Fibroblast of lung (primary cell): ENCODE data around the gene EFCAB7. TPM values are rescaled to one million over a fixed set of nuclear protein-coding genes. Genes with fewer than 3 reads are reported as not detected.

Experiments
- DNase-seq, 2 donors: peaks; one replicate each; pipeline versions ENCODE4 v3.0.0 to v3.0.0-alpha.2; 2010; ENCODE audit warnings: low read depth in 2 of 2
- H2AFZ ChIP-seq: 2 replicates; pipeline ENCODE4 v1.5.1; 2012; ENCODE audit warnings: low read length, control low read depth, inconsistent platforms
- H3K27ac ChIP-seq: 2 replicates; pipeline ENCODE4 v1.5.1; 2011; ENCODE audit warnings: low read length, control low read depth; ENCODE audit not compliant: insufficient read depth
- H3K27me3 ChIP-seq: 2 replicates; pipeline ENCODE4 v1.5.1; 2011; ENCODE audit warnings: mild to moderate bottlenecking, low read length; ENCODE audit not compliant: control insufficient read depth, insufficient read depth
- H3K36me3 ChIP-seq: 2 replicates; pipeline ENCODE4 v1.5.1; 2011; ENCODE audit warnings: low read length; ENCODE audit not compliant: control insufficient read depth, insufficient read depth
- H3K4me1 ChIP-seq: 2 replicates; pipeline ENCODE4 v1.5.1; 2011; ENCODE audit warnings: low read length; ENCODE audit not compliant: control insufficient read depth, insufficient read depth; ENCODE audit errors: extremely low read depth
- H3K4me2 ChIP-seq: 2 replicates; pipeline ENCODE4 v1.5.1; 2011; ENCODE audit warnings: low read length, control low read depth; ENCODE audit not compliant: insufficient read depth; ENCODE audit errors: extremely low read depth
- H3K4me3 ChIP-seq, 4 experiments: fragments of 200-600 bp in 1 of 4; sonication (generic) in 1 of 4; replicated peaks in 1 of 4; 2 replicates each; pipeline ENCODE4 v1.5.1; 2011 to 2016; ENCODE audit warnings: low read length in 4 of 4, low read depth in 3 of 4, mild to moderate bottlenecking in 3 of 4, control low read depth in 2 of 4, inconsistent platforms in 1 of 4, mixed read lengths in 1 of 4; ENCODE audit not compliant: insufficient read depth in 1 of 4; ENCODE audit errors: control extremely low read depth in 1 of 4
- H3K79me2 ChIP-seq: 2 replicates; pipeline ENCODE4 v1.5.1; 2012; ENCODE audit warnings: mild to moderate bottlenecking, low read length, inconsistent platforms; ENCODE audit not compliant: control insufficient read depth, insufficient read depth
- H3K9ac ChIP-seq: 2 replicates; pipeline ENCODE4 v1.5.1; 2011; ENCODE audit warnings: mild to moderate bottlenecking, low read length, control low read depth; ENCODE audit not compliant: insufficient read depth
- H3K9me3 ChIP-seq: 2 replicates; pipeline ENCODE4 v1.5.1; 2012; ENCODE audit warnings: low read depth, low read length; ENCODE audit not compliant: control insufficient read depth, insufficient read depth
- H4K20me1 ChIP-seq: 2 replicates; pipeline ENCODE4 v1.5.1; 2011; ENCODE audit warnings: low read length; ENCODE audit not compliant: control insufficient read depth, insufficient read depth; ENCODE audit errors: extremely low read depth
- EZH2 ChIP-seq: IDR thresholded peaks from 2 replicates; pipeline ENCODE4 v1.5.1; 2012; ENCODE audit warnings: low read length, control low read depth, mild to moderate bottlenecking; ENCODE audit errors: missing control alignments
- polyA plus RNA-seq, 2 donors: library from polyadenylated mRNA; depleted of rRNA in 1 of 2; stranded (reverse) in 1 of 2; unstranded in 1 of 2; fragments of >200 nt; gene quantifications; 2 replicates each; pipeline ENCODE4 v1.2.1, GENCODE V29; 2011 to 2012; ENCODE audit warnings: missing spikeins in 1 of 2
- total RNA-seq: library from RNA; depleted of rRNA; stranded (reverse); fragments of >200 nt; gene quantifications from 2 replicates; pipeline ENCODE4 v1.2.1, GENCODE V29; 2014
- TF ChIP-seq, protein P1 (sequence below), 2 donors: IDR thresholded peaks in 1 of 2; conservative IDR thresholded peaks in 1 of 2; 1 replicate in 1 of 2; 2 replicates in 1 of 2; pipeline ENCODE4 v1.5.1; 2011 to 2012; ENCODE audit warnings: low read length in 2 of 2, control low read depth in 1 of 2, inconsistent platforms in 1 of 2, low read depth in 1 of 2, mild to moderate bottlenecking in 1 of 2

The EFCAB7 gene
- total and polyA plus RNA-seq, 2 donors (not counting 1 experiment from before 2014, with no cell fraction given), result 4.3 to 9.1 TPM

DNA sequence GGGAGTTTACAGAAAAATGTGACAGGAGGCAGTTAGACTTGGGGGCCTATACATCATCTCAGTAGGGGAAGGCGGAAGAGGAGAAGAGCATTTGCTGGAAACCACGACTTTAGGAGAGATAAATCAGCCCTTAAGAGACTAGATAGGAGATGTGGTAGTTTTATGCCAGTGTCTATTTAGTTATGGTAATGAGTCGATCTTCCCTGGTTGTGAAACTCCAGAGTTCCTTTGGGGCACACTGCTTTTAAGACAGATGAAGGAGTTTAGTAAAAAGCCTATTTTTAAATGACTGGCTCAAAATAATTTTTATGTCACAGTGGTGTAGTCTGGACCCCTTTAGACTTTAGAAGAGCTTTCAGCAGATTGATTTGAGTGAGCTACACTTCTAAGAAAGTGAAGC lies 77.7 kb downstream of the EFCAB7 start:
- H3K79me2 ChIP-seq, result no peaks in the 10 kb centered on the region
- no peaks in the 10 kb centered on the region for H3K27me3 ChIP-seq
- H3K4me1 ChIP-seq, result no peaks in the 10 kb centered on the region
- no peak overlapping the region for H3K4me3 ChIP-seq
- no peaks in the 10 kb centered on the region for H3K36me3 ChIP-seq
- H4K20me1 ChIP-seq, result no peaks in the 10 kb centered on the region
- no peaks in the 10 kb centered on the region for H3K9me3 ChIP-seq
- no peak overlapping the region for H3K9ac ChIP-seq
- H3K4me2 ChIP-seq, result no peak overlapping the region
- TF ChIP-seq, protein P1, sequence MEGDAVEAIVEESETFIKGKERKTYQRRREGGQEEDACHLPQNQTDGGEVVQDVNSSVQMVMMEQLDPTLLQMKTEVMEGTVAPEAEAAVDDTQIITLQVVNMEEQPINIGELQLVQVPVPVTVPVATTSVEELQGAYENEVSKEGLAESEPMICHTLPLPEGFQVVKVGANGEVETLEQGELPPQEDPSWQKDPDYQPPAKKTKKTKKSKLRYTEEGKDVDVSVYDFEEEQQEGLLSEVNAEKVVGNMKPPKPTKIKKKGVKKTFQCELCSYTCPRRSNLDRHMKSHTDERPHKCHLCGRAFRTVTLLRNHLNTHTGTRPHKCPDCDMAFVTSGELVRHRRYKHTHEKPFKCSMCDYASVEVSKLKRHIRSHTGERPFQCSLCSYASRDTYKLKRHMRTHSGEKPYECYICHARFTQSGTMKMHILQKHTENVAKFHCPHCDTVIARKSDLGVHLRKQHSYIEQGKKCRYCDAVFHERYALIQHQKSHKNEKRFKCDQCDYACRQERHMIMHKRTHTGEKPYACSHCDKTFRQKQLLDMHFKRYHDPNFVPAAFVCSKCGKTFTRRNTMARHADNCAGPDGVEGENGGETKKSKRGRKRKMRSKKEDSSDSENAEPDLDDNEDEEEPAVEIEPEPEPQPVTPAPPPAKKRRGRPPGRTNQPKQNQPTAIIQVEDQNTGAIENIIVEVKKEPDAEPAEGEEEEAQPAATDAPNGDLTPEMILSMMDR (conservative IDR thresholded peaks at IDR 0.05 in 1 of 2, IDR thresholded peaks at IDR 0.05 in 1 of 2; ENCODE audit: low read depth in 1 of 2, low read length in 2 of 2), result no peak
- TF ChIP-seq EZH2, result no peak
- no peak overlapping the region for H2AFZ ChIP-seq
- H3K27ac ChIP-seq, result no peak overlapping the region
- DNase-seq, result no peak

DNA sequence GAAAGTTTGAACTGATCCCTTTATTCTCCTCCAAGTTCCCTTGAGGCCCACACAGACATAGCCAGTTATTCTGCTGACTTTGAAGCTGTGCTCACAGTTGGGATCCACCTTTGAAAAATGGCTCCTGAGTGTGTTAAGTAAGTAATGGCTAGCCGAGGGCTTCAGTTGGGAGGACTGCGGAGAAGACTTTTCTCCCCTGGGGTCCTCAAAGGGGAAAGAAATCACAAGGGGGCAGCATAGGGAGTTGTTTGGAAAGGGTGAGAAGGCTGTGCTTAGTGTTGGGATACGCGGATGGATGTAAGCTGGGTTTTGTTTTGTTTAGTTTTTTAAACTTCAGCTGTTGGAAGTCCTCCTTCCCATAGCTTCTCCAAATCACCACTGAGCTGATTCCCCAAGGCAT lies 78.1 kb downstream of the EFCAB7 start:
- H3K4me2 ChIP-seq, result no peak overlapping the region
- H3K4me3 ChIP-seq, result no peak overlapping the region
- H3K9me3 ChIP-seq, result no peaks in the 10 kb centered on the region
- TF ChIP-seq EZH2, result no peak
- TF ChIP-seq, protein P1 (conservative IDR thresholded peaks at IDR 0.05 in 1 of 2, IDR thresholded peaks at IDR 0.05 in 1 of 2; ENCODE audit: low read depth in 1 of 2, low read length in 2 of 2), result no peak
- no peak overlapping the region for H3K27ac ChIP-seq
- no peaks in the 10 kb centered on the region for H3K36me3 ChIP-seq
- no peak overlapping the region for H2AFZ ChIP-seq
- no peaks in the 10 kb centered on the region for H4K20me1 ChIP-seq
- no peaks in the 10 kb centered on the region for H3K79me2 ChIP-seq
- DNase-seq, result no peak
- H3K4me1 ChIP-seq, result no peaks in the 10 kb centered on the region
- no peak overlapping the region for H3K9ac ChIP-seq
- H3K27me3 ChIP-seq, result no peaks in the 10 kb centered on the region

DNA sequence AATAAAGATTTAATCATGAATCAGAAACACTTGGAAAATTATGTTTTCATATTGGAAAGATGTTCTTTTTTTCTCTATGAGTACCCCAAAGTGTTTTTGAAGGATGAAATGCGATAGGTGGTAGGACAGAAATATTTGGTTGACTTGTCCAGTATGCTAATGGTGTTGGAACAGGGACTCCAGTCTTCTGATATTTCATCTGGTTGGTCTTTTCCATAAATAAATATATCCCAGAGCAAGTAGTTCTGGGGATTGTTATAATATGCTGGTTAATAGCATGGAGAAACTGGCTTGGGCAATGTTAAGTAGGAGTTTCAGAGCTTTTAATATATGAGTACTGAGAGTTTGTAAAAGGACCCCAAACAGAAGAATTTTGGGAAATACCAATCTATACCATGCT lies 78.6 kb downstream of the EFCAB7 start:
- no peak overlapping the region for H3K9ac ChIP-seq
- no peaks in the 10 kb centered on the region for H3K27me3 ChIP-seq
- no peak overlapping the region for H3K4me2 ChIP-seq
- no peak overlapping the region for H3K4me3 ChIP-seq
- H2AFZ ChIP-seq, result no peak overlapping the region
- H4K20me1 ChIP-seq, result no peaks in the 10 kb centered on the region
- DNase-seq, result no peak
- H3K27ac ChIP-seq, result no peak overlapping the region
- H3K79me2 ChIP-seq, result no peaks in the 10 kb centered on the region
- H3K36me3 ChIP-seq, result no peaks in the 10 kb centered on the region
- H3K9me3 ChIP-seq, result no peaks in the 10 kb centered on the region
- no peak for TF ChIP-seq EZH2
- TF ChIP-seq, protein P1 (conservative IDR thresholded peaks at IDR 0.05 in 1 of 2, IDR thresholded peaks at IDR 0.05 in 1 of 2; ENCODE audit: low read depth in 1 of 2, low read length in 2 of 2), result no peak
- no peaks in the 10 kb centered on the region for H3K4me1 ChIP-seq
